MCF 10A (cell line): ENCODE data around the gene KCNN2. TPM values are rescaled to one million over a fixed set of nuclear protein-coding genes. Genes with fewer than 3 reads are reported as not detected.

Source experiments
- BruUV-seq: library from RNA; stranded (reverse); fragments of 400-500 nt; replicated peaks from 2 replicates; lab custom pipeline; 2021; lab: Mats Ljungman, UMichigan
- CTCF ChIA-PET: fragments of 300-600 bp; sonication (Branson Sonifier 250); formaldehyde crosslinking; extraction: SDS; loops from one replicate; lab custom pipeline; 2021; ENCODE audit warnings: antibody characterized with exemption, inconsistent platforms; lab: Yijun Ruan, JAX
- POLR2A ChIA-PET: fragments of 300-600, 350-650 bp; sonication (Branson Sonifier 250); formaldehyde crosslinking; extraction: SDS; loops from one replicate; lab custom pipeline; 2020; ENCODE audit warnings: antibody characterized with exemption, inconsistent platforms; lab: Yijun Ruan, JAX
- DNase-seq: peaks from one replicate; pipeline ENCODE4 v3.0.0-alpha.2; 2018; ENCODE audit not compliant: unreplicated experiment
- H3K27ac Mint-ChIP-seq: one replicate; pipeline ENCODE4 v1.8.0; 2022; ENCODE audit warnings: mild to moderate bottlenecking, low read depth, mixed read lengths; ENCODE audit not compliant: unreplicated experiment
- H3K27me3 Mint-ChIP-seq: one replicate; pipeline ENCODE4 v1.8.0; 2022; ENCODE audit warnings: mixed read lengths; ENCODE audit not compliant: insufficient read depth, unreplicated experiment
- H3K36me3 Mint-ChIP-seq: one replicate; pipeline ENCODE4 v1.8.0; 2022; ENCODE audit warnings: mild to moderate bottlenecking, moderate library complexity, mixed read lengths; ENCODE audit not compliant: insufficient read depth, unreplicated experiment
- H3K4me1 Mint-ChIP-seq: one replicate; pipeline ENCODE4 v1.8.0; 2022; ENCODE audit warnings: mixed read lengths; ENCODE audit not compliant: insufficient read depth, unreplicated experiment
- H3K4me3 Mint-ChIP-seq: one replicate; pipeline ENCODE4 v1.8.0; 2022; ENCODE audit warnings: mild to moderate bottlenecking, moderate library complexity, mixed read lengths; ENCODE audit not compliant: unreplicated experiment
- H3K9me3 Mint-ChIP-seq: one replicate; pipeline ENCODE4 v1.8.0; 2022; ENCODE audit warnings: mixed read lengths; ENCODE audit not compliant: unreplicated experiment
- CTCF ChIP-seq: fragments of 200-600 bp; IDR thresholded peaks from one replicate; pipeline ENCODE4 v1.8.0; 2022; ENCODE audit warnings: antibody characterized with exemption, mild to moderate bottlenecking; ENCODE audit not compliant: unreplicated experiment
- intact Hi-C: fragments of 100-400 bp; cut with micrococcal nuclease; formaldehyde crosslinking; loops from 2 replicates; pipeline ENCODE4 v1.14.1; 2022
- total RNA-seq: library from RNA; stranded (reverse); gene quantifications from 2 replicates; pipeline ENCODE4 v1.2.3, GENCODE V29; 2022

Gene KCNN2
- total RNA-seq, 1 experiment from 2014 or later, result not detected

GRCh38 chr5:114434396-114435219, 72.7 kb downstream of the KCNN2 start:
- TF ChIP-seq CTCF, result no peak
- no peak overlapping the region for H3K4me3 Mint-ChIP-seq
- no TSS peak for BruUV-seq
- H3K9me3 Mint-ChIP-seq, result no peaks in the 10 kb centered on the region
- CTCF ChIA-PET, result interaction anchor here (0.5 to 1.4 kb wide), 6 partner anchors 13 to 1688 kb away, joined by 3 to 5 read pairs (median 4); no protein-coding TSS in a partner anchor
- POLR2A ChIA-PET, result no interaction called here
- intact Hi-C loops, result no loop called here
- H3K4me1 Mint-ChIP-seq, result no peaks in the 10 kb centered on the region
- H3K27me3 Mint-ChIP-seq, result peaks cover 51% of the 10 kb centered on the region
- no peak for DNase-seq
- no peak overlapping the region for H3K27ac Mint-ChIP-seq
- no peaks in the 10 kb centered on the region for H3K36me3 Mint-ChIP-seq

GRCh38 chr5:114435220-114435481, 73.3 kb downstream of the KCNN2 start:
- BruUV-seq, result no TSS peak
- CTCF ChIA-PET, result interaction anchor here (0.5 kb wide), 2 partner anchors 485 to 663 kb away, joined by 3 read pairs; no protein-coding TSS in a partner anchor
- Mint-ChIP-seq H3K27ac (no peak overlapping the region), H3K9me3 (no peaks in the 10 kb centered on the region), H3K36me3 (no peaks in the 10 kb centered on the region), H3K27me3 (peaks cover 51% of the 10 kb centered on the region), H3K4me1 (no peaks in the 10 kb centered on the region), H3K4me3 (no peak overlapping the region)
- DNase-seq, result no peak
- no peak for TF ChIP-seq CTCF
- POLR2A ChIA-PET, result no interaction called here
- intact Hi-C loops, result no loop called here

- CTCF ChIA-PET, result interaction anchor here (0.6 to 1.4 kb wide), 2 partner anchors 15 to 769 kb away, joined by 3 to 7 read pairs; no protein-coding TSS in a partner anchor
- no TSS peak for BruUV-seq
- peaks cover 48% of the 10 kb centered on the region for H3K27me3 Mint-ChIP-seq
These were observed 74.0 kb downstream of the KCNN2 start for GRCh38 chr5:114435885-114436299.

More at GRCh38 chr5:114435885-114436299, 74.0 kb downstream of the KCNN2 start:
- intact Hi-C loops, result no loop called here
- no peaks in the 10 kb centered on the region for H3K36me3 Mint-ChIP-seq
- H3K4me3 Mint-ChIP-seq, result no peak overlapping the region
- H3K9me3 Mint-ChIP-seq, result no peaks in the 10 kb centered on the region
- POLR2A ChIA-PET, result no interaction called here
- TF ChIP-seq CTCF, result no peak
- no peak overlapping the region for H3K27ac Mint-ChIP-seq
- no peak for DNase-seq
- no peaks in the 10 kb centered on the region for H3K4me1 Mint-ChIP-seq
